NCI-H748 treated with DMSO at 0.1 percent for 48 hours (cell line): ENCODE measurements around the gene TTC39B.

ENCODE experiments used
- DNase-seq: peaks from one replicate; lab custom pipeline; 2025; lab: John Stamatoyannopoulos, UW

Gene TTC39B

GRCh38 chr9:15132091-15132490 lies 174.9 kb downstream of the TTC39B start:
- DNase-seq = no peak

- no peak for DNase-seq
Measured at GRCh38 chr9:15131094-15131493, 175.9 kb downstream of the TTC39B start.

- no peak for DNase-seq
Measured at GRCh38 chr9:15127831-15128230, 179.2 kb downstream of the TTC39B start.

DNA sequence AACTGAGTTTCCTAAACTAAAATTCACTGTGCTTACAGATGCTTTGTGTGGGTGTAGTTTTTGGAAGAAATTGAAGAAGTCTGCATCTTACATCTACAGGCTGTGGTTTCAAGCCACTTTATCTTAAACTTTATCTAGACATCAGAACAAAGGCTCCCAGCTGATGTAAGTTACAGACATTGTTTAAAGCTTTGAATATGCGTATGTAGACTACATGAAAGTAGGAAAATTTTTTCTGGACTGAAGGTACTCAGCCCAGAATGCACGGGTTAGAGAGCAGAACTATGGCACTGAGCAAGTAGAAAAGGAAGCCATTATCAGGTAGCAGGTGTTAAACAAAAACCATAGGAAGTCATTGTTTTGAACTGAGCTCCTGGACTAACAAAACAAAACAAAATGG lies 185.4 kb downstream of the TTC39B start:
- no peak for DNase-seq

GRCh38 chr9:15116130-15116580 lies 190.9 kb downstream of the TTC39B start:
- DNase-seq = no peak

DNA sequence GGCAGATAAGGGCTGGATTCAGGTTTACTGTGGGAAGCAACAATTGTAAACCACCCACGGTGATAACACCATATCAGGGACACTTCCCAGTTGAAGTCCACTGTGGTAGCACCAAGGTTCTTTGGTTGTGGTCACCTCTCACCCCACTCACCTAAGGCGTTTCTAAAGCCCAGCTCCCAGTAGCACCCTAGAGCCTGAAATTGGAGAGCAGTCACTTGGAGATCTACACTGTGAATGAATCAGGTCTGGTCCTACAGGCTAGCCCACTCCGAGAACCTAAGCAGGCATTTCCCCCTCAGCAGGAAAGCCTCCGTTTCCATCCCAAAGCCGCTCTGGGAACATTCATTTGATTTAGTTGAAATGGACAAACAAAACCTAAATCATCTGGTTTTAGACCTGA lies 191.3 kb downstream of the TTC39B start:
- DNase-seq = no peak

GRCh38 chr9:15115041-15115440 lies 192.0 kb downstream of the TTC39B start:
- no peak for DNase-seq
